DOHH2 (cell line): Measurements from ENCODE around the gene TTC39B.

Experiments
- H3F3A ChIP-seq: fragments of 200-600 bp; sonication (generic), shearing (Covaris generic); 2 replicates; pipeline ENCODE4 v1.6.0; 2016; ENCODE audit warnings: antibody characterized with exemption, mild to moderate bottlenecking; ENCODE audit not compliant: control insufficient read depth, insufficient read depth
- H3K27ac ChIP-seq: fragments of 200-600 bp; sonication (generic); 2 replicates; pipeline ENCODE4 v1.5.1; 2014; ENCODE audit warnings: low read depth, mild to moderate bottlenecking, low read length, moderate library complexity
- H3K27me3 ChIP-seq: fragments of 200-600 bp; sonication (generic); 2 replicates; pipeline ENCODE4 v1.6.1; 2014; ENCODE audit warnings: mild to moderate bottlenecking, low read length, mixed read lengths; ENCODE audit not compliant: control insufficient read depth
- H3K36me3 ChIP-seq: fragments of 200-600 bp; sonication (generic); 2 replicates; pipeline ENCODE4 v1.6.1; 2014; ENCODE audit warnings: mild to moderate bottlenecking, low read length, moderate library complexity, mixed read lengths; ENCODE audit not compliant: control insufficient read depth
- H3K4me1 ChIP-seq: fragments of 200-600 bp; sonication (generic); 2 replicates; pipeline ENCODE4 v1.6.1; 2014; ENCODE audit warnings: mild to moderate bottlenecking, low read length, mixed read lengths; ENCODE audit not compliant: control insufficient read depth
- H3K4me2 ChIP-seq: fragments of 200-600 bp; sonication (generic); 2 replicates; pipeline ENCODE4 v1.6.0; 2014; ENCODE audit warnings: mild to moderate bottlenecking, low read length, moderate library complexity
- H3K4me3 ChIP-seq: fragments of 200-600 bp; sonication (generic); 2 replicates; pipeline ENCODE4 v1.5.1; 2014; ENCODE audit warnings: mild to moderate bottlenecking, low read length, mixed read lengths
- H3K79me2 ChIP-seq: fragments of 200-600 bp; sonication (generic); 2 replicates; pipeline ENCODE4 v1.6.1; 2014; ENCODE audit warnings: mild to moderate bottlenecking, low read length, mixed read lengths; ENCODE audit not compliant: control insufficient read depth
- H3K9me2 ChIP-seq: fragments of 200-600 bp; sonication (generic); replicated peaks from 2 replicates; pipeline ENCODE4 v1.6.1; 2014; ENCODE audit warnings: mild to moderate bottlenecking, low read length, mixed read lengths; ENCODE audit not compliant: control insufficient read depth
- H3K9me3 ChIP-seq: fragments of 200-600 bp; sonication (generic); 2 replicates; pipeline ENCODE4 v1.6.1; 2014; ENCODE audit warnings: antibody characterized with exemption, low read length, mixed read lengths; ENCODE audit not compliant: control insufficient read depth, insufficient read depth
- H4K20me1 ChIP-seq: fragments of 200-600 bp; sonication (generic); 2 replicates; pipeline ENCODE4 v1.6.0; 2014; ENCODE audit warnings: low read depth, mild to moderate bottlenecking, antibody characterized with exemption, low read length, moderate library complexity; ENCODE audit not compliant: control insufficient read depth, insufficient read depth
- EZH2phosphoT487 ChIP-seq: fragments of 200-600 bp; sonication (generic); IDR thresholded peaks from 2 replicates; pipeline ENCODE4 v1.6.1; 2017; ENCODE audit warnings: borderline replicate concordance, mild to moderate bottlenecking, antibody characterized with exemption, low read length, moderate library complexity, mixed read lengths
- TF ChIP-seq, protein P1 (sequence below): fragments of 200-600 bp; sonication (generic); IDR thresholded peaks from one replicate; pipeline ENCODE4 v1.5.1; 2014; ENCODE audit warnings: antibody characterized with exemption, mild to moderate bottlenecking, low read depth, low read length; ENCODE audit not compliant: poor library complexity, severe bottlenecking

Gene TTC39B

DNA sequence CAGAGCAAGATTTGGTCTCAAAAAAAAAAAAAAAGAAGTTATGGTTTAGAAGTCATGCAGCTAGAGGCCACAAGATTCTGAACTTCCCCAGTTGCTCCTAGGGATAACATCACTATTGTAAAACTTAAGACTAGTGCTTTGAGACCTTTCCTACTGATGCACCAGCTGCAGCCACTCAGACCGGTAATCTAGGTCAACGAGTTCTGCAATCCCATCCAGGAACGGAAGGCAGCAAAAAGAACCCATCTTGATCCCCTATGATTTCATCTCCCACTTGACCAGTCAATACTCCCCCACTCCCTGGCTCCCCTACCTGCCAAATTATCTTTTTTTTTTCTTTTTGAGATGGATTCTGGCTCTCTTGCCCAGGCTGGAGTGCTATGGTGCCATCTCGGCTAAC is 46.9 kb upstream of the TTC39B start:
- Histone ChIP-seq H3K27me3 (no peaks in the 10 kb centered on the region; the same call in 1 of the 2 replicates), H3K79me2 (no peaks in the 10 kb centered on the region), H3F3A (no peaks in the 10 kb centered on the region), H3K9me2 (no peaks in the 10 kb centered on the region), H3K36me3 (no peaks in the 10 kb centered on the region), H3K9me3 (no peaks in the 10 kb centered on the region), H3K27ac (no peak overlapping the region), H3K4me1 (no peaks in the 10 kb centered on the region), H4K20me1 (no peaks in the 10 kb centered on the region), H3K4me3 (no peak overlapping the region), H3K4me2 (no peak overlapping the region)
- TF ChIP-seq EZH2phosphoT487, result no peak
- TF ChIP-seq, protein P1, sequence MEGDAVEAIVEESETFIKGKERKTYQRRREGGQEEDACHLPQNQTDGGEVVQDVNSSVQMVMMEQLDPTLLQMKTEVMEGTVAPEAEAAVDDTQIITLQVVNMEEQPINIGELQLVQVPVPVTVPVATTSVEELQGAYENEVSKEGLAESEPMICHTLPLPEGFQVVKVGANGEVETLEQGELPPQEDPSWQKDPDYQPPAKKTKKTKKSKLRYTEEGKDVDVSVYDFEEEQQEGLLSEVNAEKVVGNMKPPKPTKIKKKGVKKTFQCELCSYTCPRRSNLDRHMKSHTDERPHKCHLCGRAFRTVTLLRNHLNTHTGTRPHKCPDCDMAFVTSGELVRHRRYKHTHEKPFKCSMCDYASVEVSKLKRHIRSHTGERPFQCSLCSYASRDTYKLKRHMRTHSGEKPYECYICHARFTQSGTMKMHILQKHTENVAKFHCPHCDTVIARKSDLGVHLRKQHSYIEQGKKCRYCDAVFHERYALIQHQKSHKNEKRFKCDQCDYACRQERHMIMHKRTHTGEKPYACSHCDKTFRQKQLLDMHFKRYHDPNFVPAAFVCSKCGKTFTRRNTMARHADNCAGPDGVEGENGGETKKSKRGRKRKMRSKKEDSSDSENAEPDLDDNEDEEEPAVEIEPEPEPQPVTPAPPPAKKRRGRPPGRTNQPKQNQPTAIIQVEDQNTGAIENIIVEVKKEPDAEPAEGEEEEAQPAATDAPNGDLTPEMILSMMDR, result no peak

DNA sequence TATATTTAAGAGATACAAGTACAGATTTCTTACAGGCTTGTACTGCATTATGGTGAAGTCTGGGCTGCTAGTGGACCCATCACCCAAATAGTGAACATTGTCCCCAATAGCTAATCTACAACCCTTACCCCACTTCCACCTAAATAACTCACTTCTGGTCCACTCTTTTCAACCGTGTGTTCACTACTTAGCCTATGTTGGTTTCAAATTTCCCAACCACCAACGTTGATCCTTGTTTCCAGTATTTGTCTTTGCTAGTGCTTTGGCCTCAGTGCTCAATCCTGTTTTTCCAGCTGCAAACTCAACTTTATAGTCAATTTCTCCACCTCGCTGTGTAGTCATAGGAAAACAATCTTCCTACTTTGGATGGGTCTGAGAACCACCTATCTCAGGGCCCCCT is 45.3 kb upstream of the TTC39B start:
- no peak overlapping the region for H3K4me2 ChIP-seq

DNA sequence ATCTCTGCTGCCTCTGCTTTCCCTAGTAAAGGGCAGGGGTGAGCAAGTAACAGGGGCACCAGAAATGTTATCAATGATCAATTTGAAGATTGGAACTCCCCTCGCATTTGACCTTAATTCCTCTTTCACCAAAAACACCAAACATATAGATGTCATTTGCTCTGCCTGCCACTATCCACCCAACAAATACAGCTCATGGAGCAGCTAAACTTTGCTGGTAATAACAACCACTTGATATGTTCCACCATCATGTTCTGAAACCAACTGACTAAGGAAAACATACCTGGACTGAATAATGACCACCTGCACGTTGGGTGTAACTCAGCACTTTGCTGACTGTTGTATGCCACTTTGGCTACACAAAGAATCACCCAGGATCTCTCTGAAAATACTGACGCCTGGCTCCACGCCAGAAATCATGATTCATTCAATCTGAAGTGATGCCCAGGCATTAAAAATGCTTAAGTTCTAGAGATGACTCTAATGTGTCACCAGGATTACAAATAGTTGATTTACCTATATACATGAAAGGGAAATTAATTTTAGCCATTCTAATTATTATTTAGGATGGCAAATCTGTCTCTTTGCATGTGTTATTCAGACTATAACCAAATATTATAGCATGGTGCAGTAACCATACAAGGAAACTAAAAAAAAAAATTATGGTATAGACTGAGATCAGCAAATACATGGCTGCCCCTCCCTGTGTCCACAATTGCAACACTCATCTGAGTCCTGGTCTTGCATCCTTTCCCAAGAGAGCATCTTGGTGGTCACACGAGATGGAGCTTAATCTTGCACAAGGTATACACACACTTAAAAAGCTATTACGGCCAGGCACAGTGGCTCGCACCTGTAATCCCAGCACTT is 43.1 kb upstream of the TTC39B start:
- Histone ChIP-seq H3K27me3 (no peaks in the 10 kb centered on the region), H3K79me2 (no peaks in the 10 kb centered on the region), H3K4me2 (no peak overlapping the region), H3K27ac (no peak overlapping the region), H3K9me2 (no peaks in the 10 kb centered on the region), H3K4me3 (no peak overlapping the region), H3K4me1 (no peaks in the 10 kb centered on the region), H3K36me3 (no peaks in the 10 kb centered on the region), H4K20me1 (no peaks in the 10 kb centered on the region), H3F3A (no peaks in the 10 kb centered on the region), H3K9me3 (no peaks in the 10 kb centered on the region)
- TF ChIP-seq, protein P1, result no peak
- no peak for TF ChIP-seq EZH2phosphoT487

More for the DNA sequence above, 45.3 kb upstream of the TTC39B start:
- Histone ChIP-seq H3K9me2 (no peaks in the 10 kb centered on the region), H3K36me3 (no peaks in the 10 kb centered on the region), H4K20me1 (no peaks in the 10 kb centered on the region), H3K27ac (no peak overlapping the region), H3K9me3 (no peaks in the 10 kb centered on the region), H3K4me3 (no peak overlapping the region), H3K4me1 (no peaks in the 10 kb centered on the region), H3F3A (no peaks in the 10 kb centered on the region), H3K79me2 (no peaks in the 10 kb centered on the region), H3K27me3 (no peaks in the 10 kb centered on the region; the same call in 1 of the 2 replicates)
- TF ChIP-seq EZH2phosphoT487, result no peak
- TF ChIP-seq, protein P1, result no peak
